Measurements from ENCODE around the gene CAP2. TPM values are rescaled to one million over a fixed set of nuclear protein-coding genes. Genes with fewer than 3 reads are reported as not detected.

CAP2 gene
- total RNA-seq, 1 donor from 2014 or later, result 8.5 TPM

DNA sequence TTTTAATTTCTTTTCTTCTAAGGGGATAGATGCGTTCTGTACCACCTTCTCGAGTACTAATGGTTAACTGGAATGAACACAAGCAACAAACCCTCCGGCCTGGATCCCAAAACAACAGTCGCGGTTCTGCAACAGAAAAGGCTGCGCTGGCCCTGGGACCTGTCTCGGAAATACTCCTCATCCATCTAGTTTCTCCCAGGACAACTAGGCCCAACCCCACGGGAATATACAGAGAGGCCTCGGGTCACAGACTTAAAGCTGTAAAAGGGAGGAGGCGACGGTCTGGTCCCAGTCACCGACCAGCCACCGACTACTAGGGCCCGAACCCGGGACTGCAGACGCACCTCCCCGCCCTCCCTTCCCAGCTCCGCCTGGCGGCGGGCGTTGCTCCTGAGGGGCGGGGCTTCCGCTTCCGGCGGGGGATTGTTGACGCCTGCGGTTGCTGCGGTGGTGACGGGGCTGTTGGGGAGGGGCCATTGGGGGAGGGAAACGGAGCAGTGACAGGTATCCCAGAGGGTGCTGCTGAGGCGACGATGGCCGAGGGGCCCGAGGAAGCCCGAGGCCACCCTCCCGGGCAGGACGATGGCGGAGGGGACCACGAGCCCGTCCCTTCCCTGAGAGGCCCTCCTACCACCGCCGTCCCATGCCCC is 206.6 kb downstream of the CAP2 start, which contains the start of gene FAM8A1:
Gene FAM8A1, plus strand, starts transcription at position 426 of the 650 bp plus-strand sequence. Its CDS starts 108 bp downstream, at position 534.
- peak within 1 kb of the TSS; percentile 84 for H3K4me3 ChIP-seq (ENCODE audit: low read depth, low read length)

DNA sequence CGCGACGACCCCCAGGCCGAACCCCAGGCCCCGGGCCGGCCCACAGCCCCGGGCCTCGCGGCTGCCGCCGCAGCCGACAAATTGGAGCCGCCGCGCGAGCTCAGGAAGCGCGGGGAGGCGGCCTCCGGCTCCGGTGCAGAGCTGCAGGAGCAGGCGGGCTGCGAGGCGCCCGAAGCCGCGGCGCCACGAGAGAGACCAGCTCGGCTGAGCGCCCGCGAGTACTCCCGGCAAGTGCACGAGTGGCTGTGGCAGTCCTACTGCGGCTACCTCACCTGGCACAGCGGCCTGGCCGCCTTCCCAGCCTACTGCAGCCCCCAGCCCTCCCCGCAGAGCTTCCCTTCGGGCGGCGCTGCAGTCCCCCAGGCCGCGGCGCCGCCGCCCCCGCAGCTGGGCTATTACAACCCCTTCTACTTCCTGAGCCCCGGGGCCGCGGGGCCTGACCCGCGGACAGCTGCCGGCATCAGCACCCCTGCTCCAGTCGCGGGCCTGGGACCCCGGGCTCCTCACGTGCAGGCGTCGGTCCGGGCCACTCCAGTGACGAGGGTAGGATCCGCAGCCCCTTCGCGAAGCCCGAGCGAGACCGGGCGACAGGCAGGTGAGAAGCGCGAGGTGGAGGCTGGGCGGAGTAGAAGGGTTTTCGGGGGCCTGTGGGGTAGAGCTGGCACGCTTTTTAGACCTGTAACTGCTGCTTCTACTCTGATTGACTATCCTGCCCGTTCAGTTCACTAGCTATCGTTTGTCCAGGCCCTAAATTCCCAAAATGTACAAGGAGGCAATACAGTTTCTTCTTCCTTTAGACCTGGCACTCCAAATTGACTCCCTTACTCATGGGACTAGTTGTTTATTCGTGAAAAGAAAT is 207.4 kb downstream of the CAP2 start:
- DNase-seq (ENCODE audit: low read depth), result no peak

More for the DNA sequence above, 206.6 kb downstream of the CAP2 start, which contains the start of gene FAM8A1:
- Histone ChIP-seq H3K36me3 (ENCODE audit: control insufficient read depth, insufficient read depth, low read length) (no peaks in the 10 kb centered on the region), H3K27me3 (ENCODE audit: control insufficient read depth, insufficient read depth, low read length) (no peaks in the 10 kb centered on the region)
- TF ChIP-seq, protein P1, sequence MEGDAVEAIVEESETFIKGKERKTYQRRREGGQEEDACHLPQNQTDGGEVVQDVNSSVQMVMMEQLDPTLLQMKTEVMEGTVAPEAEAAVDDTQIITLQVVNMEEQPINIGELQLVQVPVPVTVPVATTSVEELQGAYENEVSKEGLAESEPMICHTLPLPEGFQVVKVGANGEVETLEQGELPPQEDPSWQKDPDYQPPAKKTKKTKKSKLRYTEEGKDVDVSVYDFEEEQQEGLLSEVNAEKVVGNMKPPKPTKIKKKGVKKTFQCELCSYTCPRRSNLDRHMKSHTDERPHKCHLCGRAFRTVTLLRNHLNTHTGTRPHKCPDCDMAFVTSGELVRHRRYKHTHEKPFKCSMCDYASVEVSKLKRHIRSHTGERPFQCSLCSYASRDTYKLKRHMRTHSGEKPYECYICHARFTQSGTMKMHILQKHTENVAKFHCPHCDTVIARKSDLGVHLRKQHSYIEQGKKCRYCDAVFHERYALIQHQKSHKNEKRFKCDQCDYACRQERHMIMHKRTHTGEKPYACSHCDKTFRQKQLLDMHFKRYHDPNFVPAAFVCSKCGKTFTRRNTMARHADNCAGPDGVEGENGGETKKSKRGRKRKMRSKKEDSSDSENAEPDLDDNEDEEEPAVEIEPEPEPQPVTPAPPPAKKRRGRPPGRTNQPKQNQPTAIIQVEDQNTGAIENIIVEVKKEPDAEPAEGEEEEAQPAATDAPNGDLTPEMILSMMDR (IDR thresholded peaks at IDR 0.05; ENCODE audit: insufficient read depth, low read length, poor library complexity, severe bottlenecking), result peak; percentile 62
- peak; percentile 54 for DNase-seq (ENCODE audit: low read depth)

DNA sequence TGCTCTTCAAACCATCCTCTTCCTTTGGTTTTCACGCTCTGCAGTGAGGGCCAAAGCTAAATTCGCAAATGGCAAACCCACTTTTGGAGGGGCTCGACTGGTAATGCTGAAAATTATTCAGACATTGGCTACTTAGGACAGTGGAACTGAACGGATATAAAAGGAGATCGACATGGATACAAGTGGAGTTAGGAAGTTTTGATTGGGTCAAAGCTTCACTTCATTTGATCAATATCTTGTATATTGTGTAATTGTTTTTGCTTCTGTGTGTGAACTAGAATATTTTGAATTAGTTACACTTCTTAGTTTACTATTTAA is 207.9 kb downstream of the CAP2 start:
- H3K4me3 ChIP-seq (ENCODE audit: low read depth, low read length), result peak overlapping the region; percentile 84

More for the DNA sequence above, 207.4 kb downstream of the CAP2 start:
- TF ChIP-seq, protein P1 (IDR thresholded peaks at IDR 0.05; ENCODE audit: insufficient read depth, low read length, poor library complexity, severe bottlenecking), result no peak
- Histone ChIP-seq H3K27me3 (ENCODE audit: control insufficient read depth, insufficient read depth, low read length) (no peaks in the 10 kb centered on the region), H3K36me3 (ENCODE audit: control insufficient read depth, insufficient read depth, low read length) (no peaks in the 10 kb centered on the region), H3K4me3 (ENCODE audit: low read depth, low read length) (peak overlapping the region; percentile 84)

DNA sequence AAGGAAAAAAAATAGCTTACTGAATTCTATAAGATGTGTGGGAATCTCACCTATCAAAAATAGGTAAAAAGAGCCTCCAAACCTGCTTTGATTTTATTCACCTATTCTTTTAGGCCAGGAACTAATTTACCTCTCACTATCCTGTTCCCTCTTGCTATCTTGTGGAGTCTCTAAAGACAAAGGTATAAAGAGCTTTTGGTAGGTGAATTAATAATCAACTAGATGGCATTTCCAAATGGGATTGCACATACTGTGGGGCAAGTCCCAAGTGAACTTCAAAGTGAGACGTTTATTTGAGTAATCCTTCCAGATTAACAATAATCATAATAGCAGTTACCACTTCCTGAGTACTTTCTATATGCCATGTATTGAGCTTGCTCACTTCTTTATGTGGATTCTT is 209.5 kb downstream of the CAP2 start:
- H3K36me3 ChIP-seq (ENCODE audit: control insufficient read depth, insufficient read depth, low read length), result no peaks in the 10 kb centered on the region

More for the DNA sequence above, 207.9 kb downstream of the CAP2 start:
- no peak for DNase-seq (ENCODE audit: low read depth)
- H3K27me3 ChIP-seq (ENCODE audit: control insufficient read depth, insufficient read depth, low read length), result no peaks in the 10 kb centered on the region
- no peaks in the 10 kb centered on the region for H3K36me3 ChIP-seq (ENCODE audit: control insufficient read depth, insufficient read depth, low read length)
- TF ChIP-seq, protein P1 (IDR thresholded peaks at IDR 0.05; ENCODE audit: insufficient read depth, low read length, poor library complexity, severe bottlenecking), result no peak

DNA sequence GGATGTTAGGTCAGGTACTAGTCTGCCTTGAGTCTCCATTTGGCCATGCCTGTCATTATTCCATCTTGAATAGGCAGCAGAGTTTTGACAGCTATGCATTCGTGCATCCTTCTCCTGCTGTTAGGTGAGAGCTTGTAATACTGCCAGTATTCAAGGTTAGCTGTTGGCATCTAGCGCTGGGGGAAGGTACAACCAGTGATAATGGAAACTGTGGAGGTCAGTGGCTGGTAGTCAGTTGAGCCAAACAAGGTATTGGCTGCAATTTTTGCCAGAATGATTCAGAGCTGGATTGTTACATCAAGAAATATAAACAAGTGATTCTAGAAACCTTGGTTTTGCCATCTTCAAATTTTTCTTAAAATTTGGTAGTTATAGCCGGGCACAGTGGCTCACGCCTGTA is 213.2 kb downstream of the CAP2 start:
- no peaks in the 10 kb centered on the region for H3K36me3 ChIP-seq (ENCODE audit: control insufficient read depth, insufficient read depth, low read length)
- DNase-seq (ENCODE audit: low read depth), result no peak
- no peak overlapping the region for H3K4me3 ChIP-seq (ENCODE audit: low read depth, low read length)
- no peaks in the 10 kb centered on the region for H3K27me3 ChIP-seq (ENCODE audit: control insufficient read depth, insufficient read depth, low read length)
- TF ChIP-seq, protein P1 (IDR thresholded peaks at IDR 0.05; ENCODE audit: insufficient read depth, low read length, poor library complexity, severe bottlenecking), result no peak

More for the DNA sequence above, 209.5 kb downstream of the CAP2 start:
- Histone ChIP-seq H3K27me3 (ENCODE audit: control insufficient read depth, insufficient read depth, low read length) (no peaks in the 10 kb centered on the region), H3K4me3 (ENCODE audit: low read depth, low read length) (no peak overlapping the region)
- TF ChIP-seq, protein P1 (IDR thresholded peaks at IDR 0.05; ENCODE audit: insufficient read depth, low read length, poor library complexity, severe bottlenecking), result no peak
- DNase-seq (ENCODE audit: low read depth), result no peak

Other genes starting within 250 kb of the CAP2 start
- 3.1 and 4.2 TPM in 2 replicates for gene RBM24, start 112.2 kb upstream of the CAP2 start, total RNA-seq
- gene FAM8A1, start 206.7 kb downstream of the CAP2 start, total RNA-seq, result 9.8 and 12.3 TPM in 2 replicates